GM19238 (cell line): ENCODE results near the gene CLEC12A.
"Not testable (repeated sequence)": the region's sequence is repeated elsewhere in the genome, so short reads cannot be mapped to it uniquely, and the experiment has no call there.

Source experiments
- DNase-seq: peaks from one replicate; pipeline ENCODE4 v3.0.0; 2011; ENCODE audit warnings: low spot score; ENCODE audit not compliant: insufficient read length

Gene CLEC12A

DNA sequence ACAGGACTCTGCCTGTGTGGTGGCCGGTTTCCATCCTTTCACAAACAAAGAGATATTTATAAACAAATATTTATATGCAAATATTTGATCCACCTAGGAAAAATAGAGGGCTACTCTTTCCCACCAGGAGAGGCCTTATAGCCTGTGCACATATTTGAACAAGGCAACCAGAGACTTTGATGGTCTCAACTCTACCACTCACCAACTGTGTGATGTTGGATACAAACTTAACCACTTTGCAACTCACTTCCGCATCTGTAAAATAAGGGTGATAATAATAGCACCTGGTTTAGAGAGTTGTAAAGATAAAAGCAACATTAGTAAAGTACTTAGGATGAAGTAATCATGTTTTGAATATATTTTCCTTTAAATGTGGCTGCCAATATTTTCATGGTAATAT lies 1.5 kb upstream of the CLEC12A start:
- DNase-seq, result no peak

DNA sequence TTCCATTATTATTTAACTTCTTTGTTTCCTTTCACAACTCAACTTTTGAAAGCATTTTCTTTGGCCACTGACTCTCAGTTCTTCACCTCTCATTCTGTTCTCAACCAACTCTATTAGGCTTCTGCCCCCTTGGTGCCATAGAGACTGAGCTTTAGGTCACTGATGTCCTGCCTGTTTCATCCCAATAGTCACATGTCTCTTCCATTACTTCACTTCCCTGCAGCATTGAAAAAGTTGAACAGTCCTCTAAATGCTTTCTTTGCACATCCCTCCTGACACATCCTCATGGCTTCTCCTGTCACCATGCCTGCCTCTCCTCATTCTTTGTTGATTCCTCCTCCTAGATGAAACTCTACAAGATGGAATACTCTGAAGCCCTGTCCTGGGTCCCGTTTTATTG lies 2.7 kb downstream of the CLEC12A start:
- DNase-seq, result no peak

DNA sequence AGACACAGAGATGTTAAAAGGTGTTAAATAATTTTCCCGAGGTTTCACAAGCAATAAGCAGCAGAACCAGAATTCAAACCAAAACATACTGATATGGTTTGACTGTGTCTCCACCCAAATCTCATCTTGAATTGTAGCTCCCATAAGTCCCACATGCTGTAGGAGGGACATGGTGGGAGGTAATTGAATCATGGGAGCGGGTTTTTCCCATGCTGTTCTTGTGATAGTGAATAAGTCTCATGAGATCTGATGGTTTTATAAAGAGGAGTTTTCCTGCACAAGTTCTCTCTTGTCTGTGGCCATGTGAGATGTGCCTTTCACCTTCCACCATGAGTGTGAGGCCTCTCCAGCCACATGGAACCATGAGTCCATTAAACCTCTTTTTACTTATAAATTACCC lies 3.5 kb downstream of the CLEC12A start:
- DNase-seq, result not testable (repeated sequence)

DNA sequence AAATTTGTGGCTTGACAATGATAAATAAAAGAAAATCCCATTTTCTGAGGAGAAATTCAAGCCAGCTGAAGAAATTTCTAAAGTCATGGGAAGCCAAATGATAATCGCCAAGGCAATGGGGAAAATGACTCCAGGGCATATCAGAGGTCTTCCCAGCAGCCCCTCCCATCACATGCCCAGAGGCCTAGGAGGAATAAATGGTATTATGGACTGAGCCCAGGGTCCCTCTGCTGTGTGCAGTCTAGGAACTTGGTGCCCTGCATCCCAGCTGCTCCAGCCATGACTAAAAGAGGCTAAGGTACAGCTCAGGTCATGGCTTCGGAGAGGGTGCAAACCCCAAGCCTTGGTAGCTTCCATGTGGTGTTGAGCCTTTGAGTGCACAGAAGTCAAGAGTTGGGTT lies 4.4 kb downstream of the CLEC12A start:
- DNase-seq, result no peak

DNA sequence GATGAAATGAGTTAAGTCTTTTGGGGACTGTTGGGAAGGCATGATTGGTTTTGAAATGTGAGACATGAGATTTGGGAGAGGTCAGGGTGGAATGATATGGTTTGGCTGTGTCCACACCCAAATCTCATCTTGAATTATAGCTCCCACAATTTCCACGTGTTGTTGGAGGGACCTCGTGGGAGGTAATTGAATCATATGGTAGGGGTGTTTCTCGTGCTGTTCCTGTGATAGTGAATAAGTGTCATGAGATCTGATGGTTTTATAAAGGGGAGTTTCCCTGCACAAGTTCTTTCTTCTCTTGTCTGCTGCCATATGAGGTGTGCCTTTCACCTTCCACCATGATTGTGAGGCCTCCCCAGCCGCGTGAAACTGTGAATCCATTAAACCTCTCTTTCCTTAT lies 5.4 kb downstream of the CLEC12A start:
- DNase-seq, result not testable (repeated sequence)

DNA sequence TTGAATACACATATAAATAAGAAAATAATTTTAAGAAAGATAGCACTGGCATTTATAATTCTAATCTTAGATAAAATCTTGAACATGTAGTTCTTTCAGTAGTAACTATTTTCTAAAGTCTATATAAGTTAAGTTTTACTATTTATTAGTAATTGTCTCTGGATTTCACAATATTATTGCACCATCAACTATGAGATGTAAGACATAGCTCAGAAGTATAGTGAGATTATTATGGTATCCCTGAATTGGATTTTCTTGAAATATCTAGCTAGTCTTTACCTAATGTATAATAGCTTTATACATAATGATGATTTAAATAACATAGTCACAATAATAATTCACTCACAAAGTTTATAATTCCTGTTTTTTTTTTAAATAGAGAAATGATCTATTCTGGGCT lies 6.7 kb downstream of the CLEC12A start:
- DNase-seq, result no peak

DNA sequence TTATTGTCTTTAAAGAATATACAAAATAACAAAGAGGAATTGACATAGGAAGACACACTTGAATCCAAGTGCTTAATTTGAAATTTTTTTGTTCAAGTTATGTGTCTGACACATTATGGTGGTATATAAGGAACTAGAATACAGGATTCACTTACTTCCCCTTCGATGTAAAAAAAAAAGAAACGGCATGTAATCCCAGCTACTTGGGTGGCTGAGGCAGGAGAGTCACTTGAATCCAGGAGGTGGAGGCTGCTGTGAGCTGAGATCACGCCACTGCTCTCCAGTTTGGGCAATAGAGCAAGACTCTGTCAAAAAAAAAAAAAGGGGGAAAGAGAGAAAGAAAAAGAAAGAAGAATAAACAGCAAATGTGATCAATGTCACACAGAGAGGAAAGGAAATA lies 8.9 kb downstream of the CLEC12A start:
- no peak for DNase-seq

DNA sequence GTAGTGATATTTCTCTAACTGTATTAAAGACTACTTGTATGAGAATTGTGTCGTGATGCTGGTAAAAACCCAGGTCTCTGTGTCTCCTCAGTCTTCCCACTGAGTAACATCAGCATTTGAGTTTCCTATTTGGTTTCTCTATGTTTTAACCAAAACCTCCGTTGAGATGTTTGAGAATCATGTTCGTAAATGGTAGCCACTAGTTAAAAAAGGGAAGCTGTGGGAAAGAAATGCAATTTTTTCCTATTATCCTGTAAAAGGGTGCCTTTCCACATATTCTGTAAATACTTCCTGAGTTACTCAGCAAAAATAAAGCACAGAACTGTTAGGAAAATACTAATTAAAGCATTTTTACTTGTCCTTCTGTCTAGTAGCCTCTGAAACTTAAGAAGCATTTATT lies 20.7 kb downstream of the CLEC12A start:
- no peak for DNase-seq

DNA sequence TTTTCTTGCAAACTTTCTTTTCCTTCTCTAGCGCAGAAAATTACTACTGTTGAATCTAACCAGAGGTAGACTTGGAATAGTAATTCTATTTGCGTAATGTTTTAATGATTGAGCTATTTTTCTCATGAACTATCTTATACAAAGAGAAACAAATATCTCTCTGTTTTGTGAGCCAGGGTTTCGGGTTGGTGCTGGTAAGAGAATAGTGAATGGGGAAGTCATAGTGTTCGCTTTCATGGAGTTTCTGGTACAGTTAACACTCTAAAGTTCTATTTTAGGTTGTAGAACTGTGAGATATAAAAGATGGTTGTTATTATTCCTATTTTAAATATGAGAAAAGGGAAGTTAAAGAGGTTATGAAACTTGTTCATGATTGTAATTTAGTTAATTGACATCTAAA lies 21.1 kb downstream of the CLEC12A start:
- DNase-seq, result no peak

DNA sequence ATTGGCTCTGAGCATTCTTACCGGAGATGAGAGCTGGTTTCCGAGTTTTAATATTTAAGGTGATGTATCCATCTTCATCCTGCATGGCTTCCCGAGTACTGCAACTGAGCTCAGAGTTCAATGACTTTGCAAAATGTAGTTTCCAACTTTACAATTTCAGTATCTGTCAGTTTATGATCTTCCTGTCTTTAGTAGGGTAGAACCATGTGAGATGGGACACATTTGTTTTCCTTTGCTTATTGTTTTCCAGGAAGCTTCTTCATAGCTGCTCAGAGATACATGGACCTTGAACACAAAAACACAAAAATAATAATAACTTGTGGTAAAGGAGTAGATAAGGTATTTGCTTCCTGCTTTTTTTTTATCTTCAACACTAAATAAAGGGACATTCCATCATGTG lies 27.8 kb downstream of the CLEC12A start, which contains the start of gene CLEC1B:
CLEC1B (minus strand) TSS at position 106 of the 400 bp plus-strand sequence; CDS start at position 85, 21 bp downstream.
- DNase-seq, result no peak

DNA sequence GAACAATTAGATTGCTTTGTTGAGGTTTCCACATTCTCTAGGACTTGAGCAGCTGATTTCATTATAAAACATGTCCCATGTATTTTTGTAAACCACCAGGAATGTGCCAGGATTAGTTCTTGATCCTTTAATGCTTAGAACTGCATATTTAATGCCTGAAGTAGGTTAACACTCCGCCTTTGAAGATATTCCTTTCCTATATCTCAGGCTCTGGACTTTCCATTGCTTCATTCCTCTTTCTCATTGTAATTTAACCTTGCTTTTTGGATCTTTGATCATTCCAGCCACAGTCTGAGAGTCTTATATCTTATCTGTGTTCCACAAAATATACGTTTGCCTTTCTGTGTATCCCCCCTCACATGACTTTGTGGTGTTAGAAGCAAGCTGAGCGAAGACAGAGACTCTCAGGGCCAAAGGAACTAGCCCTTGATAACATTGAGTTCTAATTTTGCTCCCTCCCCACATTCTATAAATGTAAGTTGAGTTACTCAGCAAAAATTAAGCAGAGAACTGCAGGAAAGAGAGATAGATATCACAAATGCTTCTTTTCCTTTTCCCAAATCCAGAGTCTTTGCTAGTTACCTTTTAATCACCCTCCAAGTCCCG lies 30.1 kb downstream of the CLEC12A start:
- no peak for DNase-seq

DNA sequence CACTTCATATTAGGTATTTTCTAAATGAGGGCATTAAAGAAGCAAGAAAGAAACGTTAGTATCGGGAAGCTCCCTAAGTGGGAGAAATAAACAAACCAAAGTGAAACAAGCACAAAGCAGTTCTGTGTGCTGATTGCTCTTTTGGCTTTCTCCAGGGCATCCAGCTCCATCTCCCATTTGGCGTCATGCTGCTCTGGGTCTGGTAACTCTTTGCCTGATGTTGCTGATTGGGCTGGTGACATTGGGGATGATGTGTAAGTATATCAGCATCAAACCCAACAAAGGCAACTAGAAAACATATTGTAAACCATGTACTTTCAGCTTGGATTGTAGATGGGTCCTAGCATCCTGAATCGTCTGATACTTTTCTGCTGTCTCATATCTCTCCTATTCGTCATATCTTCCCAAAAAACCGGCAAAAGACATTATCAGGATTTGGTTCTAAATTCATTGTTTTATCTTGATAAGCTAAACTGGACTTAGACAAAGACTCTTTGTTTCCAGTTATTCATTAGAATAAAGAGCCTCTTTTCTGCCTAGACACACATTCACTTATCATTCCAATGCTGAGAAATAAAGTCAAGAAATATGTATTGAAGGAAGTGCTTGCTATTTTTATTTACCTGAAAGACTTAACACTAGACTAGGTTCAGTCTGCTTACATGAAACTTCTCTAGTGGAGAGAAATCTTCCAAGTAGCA lies 41.6 kb downstream of the CLEC12A start:
- no peak for DNase-seq

DNA sequence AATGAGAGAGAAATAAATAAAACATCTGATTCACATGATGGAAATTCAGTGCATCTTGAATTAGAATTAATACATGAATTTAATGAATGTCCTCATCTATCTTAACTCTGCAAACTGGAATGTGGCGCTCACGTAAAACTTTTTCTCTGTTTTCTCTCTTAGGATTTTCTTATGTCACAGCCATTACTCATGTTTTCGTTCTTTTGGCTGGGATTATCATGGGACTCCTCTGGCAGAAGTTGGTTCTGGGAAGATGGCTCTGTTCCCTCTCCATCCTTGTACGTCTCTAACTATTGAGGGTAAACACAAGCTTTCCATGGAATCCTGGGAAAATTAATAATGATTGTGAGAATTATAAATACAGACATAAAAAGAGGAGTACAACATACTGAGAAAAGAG lies 44.2 kb downstream of the CLEC12A start:
- no peak for DNase-seq

DNA sequence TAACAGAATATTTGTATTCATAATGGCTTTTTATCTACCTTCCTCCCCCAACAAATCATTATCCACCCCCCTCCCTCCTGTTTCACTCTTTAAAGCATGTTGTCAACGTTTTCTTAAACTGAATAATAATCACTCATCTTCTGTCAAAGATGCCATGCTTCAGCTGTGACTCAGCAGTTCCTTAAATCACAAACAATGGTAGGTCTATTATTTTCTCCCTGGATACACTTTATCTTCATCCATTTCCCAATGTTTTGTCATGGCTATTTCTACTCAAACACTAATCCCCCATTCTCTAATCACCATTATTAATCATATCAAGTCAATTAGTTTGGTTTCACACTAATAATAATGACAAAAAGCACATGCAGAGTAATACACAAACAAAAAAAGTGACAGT lies 45.7 kb downstream of the CLEC12A start:
- DNase-seq, result no peak

DNA sequence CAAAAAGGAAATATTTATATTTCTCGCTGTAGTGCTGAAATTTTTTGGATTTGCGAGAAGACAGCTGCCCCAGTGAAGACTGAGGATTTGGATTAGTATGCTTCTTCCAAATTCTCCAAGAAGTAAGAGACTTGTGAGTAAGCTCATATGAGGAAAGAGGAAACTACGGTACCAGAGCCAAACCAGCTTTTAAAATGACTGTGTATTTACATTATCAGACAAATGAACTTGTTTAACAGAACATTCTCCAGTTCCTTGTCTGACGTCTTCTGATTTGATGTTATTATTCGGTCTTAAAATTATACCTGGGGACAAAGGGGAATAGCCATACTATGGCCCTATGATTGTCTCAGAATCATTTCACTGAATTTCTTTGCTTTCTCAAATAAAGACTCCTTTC lies 47.2 kb downstream of the CLEC12A start:
- DNase-seq, result no peak

DNA sequence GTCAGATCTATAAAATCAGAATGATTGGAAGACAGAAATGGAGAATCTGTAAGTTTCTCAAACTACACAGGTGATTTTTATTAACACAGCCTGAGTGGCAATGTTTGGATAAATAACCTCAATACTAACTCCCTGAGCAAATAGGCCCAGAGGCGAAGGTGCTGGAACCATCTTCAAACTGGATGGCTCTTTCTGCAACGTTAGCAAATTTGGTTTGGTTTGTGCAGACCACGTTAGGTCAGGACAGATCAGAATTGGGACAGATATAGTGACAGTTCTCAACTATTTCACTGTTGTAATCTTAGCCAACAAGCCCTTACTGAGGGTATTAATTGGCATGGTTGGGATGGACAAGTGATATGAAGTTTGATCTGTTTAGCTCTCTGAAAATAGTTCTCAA lies 50.1 kb downstream of the CLEC12A start:
- no peak for DNase-seq

DNA sequence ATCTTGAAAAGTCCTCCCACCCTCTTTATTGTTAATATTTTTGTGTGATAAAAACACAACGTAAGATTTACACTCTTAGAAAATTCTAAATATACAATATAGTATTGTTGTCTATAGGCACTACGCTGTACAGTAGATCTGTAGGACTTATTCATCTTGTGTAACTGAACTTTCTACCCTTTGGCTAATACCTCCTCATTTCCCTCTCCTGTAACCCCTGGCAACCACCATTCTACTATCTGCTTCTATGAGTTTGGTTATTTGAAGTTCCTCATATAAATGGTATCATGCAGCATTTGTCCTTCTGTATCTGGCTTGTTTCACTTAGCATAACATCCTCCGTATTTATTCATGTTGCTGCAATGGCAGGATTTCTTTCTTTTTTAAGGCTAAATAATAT lies 54.0 kb downstream of the CLEC12A start:
- no peak for DNase-seq

DNA sequence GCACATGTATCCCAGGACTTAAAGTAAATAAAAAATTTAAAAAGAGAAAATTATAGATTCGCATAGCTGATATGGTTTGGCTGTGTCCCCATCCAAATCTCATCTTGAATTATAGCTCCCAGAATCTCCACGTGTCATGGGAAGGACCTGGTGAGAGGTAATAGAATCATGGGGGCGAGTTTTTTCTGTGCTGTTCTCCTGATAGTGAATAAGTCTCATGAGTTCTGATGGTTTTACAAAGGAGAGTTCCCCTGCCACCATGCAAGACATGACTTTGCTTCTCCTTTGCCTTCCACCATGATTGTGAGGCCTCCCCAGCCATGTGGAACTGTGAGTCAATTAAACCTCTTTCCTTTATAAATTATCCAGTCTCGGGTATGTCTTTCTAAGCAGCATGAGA lies 55.5 kb downstream of the CLEC12A start:
- not testable (repeated sequence) for DNase-seq

DNA sequence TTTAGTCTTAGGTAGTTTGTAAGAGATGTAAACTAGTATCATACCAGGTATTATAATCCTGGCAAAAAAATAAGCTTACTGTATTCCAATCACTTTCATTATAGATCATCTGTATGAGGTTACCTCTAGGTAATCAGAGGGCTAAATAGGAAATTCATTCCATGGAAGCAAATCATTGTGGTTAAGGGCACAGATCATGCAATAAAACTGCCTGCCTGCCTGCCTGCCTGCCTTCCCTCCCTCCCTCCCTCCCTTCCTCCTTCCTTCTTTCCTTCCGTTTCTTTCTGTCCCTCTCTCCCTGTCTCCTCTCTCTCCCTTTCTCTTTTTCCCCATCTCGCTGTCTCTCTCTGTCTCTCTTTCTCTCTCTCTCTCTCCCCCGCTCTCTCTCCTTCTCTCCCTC lies 56.1 kb downstream of the CLEC12A start:
- no peak for DNase-seq

DNA sequence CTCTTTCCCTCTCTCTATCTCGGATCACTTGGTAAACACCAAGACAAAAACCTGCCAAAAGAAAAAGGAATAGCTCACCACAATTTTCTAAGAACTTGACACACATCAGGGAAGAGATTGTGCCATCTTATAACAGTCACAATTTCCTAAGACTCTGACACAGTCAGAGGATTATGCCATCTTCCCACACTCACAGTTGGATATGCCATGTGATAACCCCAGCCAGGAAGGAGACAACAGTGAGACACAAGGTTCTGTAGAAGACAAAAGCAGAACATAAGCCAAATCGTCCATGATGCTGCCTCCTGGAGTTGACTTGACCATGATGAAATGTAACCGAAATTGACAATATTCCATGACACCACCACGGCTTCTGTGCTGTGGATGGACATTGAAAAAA lies 56.5 kb downstream of the CLEC12A start:
- DNase-seq, result no peak

DNA sequence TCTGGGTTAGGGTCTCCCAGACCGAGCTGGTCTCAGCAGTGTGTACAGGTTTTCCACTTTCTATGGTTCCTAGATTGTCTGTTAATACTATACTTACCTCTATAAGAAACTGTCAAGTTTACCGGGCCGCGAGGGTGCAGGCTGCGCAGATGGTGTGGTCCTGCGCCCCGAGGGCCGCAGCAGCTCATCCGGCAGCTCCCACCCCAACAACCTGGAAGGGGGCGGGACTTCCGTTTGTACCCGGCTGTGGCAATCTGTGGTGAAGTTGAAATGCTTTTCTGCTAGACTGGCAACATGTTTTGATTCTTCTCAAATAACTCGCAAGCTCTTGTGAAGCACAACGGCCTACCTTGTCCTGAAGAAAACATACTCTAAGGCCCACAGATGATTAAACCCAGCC lies 59.2 kb downstream of the CLEC12A start, which contains the start of gene CLEC9A:
CLEC9A (plus strand) TSS at position 237 of the 400 bp plus-strand sequence. CDS start 22,006 bp downstream, outside the sequence.
- DNase-seq, result no peak

DNA sequence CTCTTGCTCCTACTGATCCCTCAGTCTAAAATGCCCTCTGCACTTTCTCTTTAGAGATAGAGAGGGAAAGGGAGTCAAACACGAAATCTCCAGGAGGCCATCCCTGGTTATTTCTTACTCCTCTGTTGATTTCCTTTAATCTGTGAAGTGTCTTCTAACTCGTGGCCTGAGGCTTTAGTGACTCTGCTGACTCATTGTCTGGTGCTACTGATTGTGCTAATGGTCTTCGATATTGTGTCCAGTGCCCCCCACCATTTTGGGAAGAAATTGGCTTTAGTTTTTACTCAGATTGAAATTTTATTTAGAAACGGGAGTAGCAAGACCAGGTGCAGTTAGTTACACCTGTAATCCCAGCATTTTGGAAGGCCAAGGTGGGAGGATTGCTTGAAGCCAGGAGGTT lies 60.1 kb downstream of the CLEC12A start:
- DNase-seq, result no peak

DNA sequence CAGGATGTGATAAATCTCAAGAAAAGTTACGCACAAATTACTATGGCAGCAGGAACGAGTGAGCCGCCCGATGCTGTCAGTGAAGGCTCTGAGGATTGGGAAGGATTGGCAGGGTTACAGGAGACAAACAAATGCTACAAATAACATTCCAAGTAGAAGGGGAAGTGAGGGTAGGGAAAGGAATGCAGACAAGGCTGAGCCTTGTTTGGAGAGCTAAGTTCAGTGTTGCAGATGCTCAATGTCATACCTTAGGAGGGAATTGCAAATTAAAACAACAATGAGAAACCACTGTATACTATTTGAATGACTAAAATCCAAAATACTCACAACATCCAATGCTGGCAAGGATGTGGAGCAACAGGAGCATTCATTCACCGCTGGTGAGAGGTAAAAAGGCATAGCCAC lies 60.6 kb downstream of the CLEC12A start:
- no peak for DNase-seq
